Measurements from ENCODE around the gene UBE2C.
"Not testable (repeated sequence)": the region's sequence is repeated elsewhere in the genome, so short reads cannot be mapped to it uniquely, and the experiment has no call there.

The UBE2C gene

GRCh38 chr20:45798935-45799642, 13.4 kb upstream of the UBE2C start:
- peak; percentile 67 for DNase-seq

DNA sequence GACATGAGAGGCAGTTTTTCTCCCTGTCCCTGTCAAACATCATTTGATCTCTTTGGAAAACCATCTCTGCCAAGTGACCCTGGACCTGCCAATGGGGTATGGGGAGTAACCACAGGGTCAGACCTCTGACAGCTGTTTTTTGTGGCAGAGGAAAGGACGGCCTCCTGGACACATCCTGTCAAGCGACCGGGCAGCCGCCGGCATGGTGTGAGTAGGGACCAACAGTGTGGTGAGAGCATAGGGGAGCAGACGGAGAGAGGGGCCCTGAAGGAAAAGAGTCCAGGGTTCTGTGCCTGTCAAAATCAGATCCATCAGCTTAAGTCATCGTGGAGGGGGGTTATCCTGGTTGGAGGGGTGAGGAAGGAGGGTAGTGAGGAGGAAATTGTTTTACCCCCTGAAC, 10.6 kb upstream of the UBE2C start:
- no peak for DNase-seq

- DNase-seq, result no peak
Observed at GRCh38 chr20:45810191-45810970, 2.1 kb upstream of the UBE2C start.

- no peak for DNase-seq
Observed at GRCh38 chr20:45813006-45813340, 529 bp downstream of the UBE2C start.

- no peak for DNase-seq
Observed at GRCh38 chr20:45813489-45813888, 1.0 kb downstream of the UBE2C start.

GRCh38 chr20:45814314-45814713, 1.9 kb downstream of the UBE2C start:
- no peak for DNase-seq

DNA sequence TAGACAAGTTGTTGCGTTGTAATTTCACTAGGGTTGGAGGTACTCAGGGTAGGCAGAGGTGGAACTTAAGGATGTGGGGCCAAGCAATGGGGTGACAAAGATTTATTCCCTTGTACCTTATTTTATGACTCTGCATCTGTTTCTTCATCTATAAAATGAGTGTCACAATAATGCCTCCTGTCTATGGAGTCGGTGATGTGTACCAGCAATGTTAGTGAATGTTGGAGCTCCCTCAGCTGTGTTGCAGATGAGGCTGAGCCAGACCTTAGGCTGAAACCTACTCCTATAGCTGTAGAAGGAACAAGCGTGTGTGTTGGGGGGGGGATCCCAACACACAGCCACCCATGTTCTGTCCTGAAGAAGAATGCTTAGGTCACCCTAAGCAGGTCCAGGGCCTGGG, 4.5 kb downstream of the UBE2C start:
- no peak for DNase-seq

DNA sequence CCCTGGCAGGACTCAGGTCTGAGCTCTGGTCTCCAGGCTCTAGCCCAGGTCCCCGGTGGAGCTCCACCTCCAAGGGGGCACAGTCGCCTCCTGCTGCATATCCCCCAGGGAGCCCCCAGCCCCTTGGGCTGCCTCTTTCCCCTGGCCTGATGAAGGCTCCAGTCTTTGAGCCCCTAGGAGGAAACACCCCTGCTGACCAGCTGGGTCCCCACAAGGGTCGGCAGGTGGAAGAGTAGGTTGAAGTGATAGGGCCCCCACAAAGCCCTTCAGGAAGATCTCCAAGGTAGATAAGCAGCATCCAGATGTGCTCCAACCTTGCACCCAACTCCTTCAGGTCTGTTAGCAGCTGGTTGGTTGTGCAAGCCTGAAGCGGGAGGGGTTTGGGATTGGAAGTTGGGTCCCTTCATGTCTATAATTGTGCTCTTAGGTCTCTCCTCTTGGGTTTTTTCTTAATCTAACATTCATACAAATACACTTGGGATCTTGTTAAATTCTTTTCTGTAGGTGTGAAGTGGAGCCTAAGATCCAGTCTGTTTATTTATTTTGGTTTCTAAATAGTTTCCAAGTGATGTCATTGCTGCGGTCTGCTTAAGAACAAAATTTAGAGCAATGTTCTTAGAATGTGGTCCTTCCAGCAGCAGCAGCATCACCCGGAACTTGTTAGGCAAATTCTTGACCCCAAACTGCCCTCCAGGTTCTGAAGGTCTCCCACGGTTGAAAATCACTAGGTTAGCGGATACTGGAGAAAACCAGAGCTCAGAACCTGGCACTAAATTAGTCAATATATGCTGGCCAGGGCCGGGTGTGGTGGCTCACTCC, 5.1 kb downstream of the UBE2C start:
- no peak for DNase-seq

GRCh38 chr20:45818239-45818638, 5.8 kb downstream of the UBE2C start:
- no peak for DNase-seq

GRCh38 chr20:45819466-45819865, 7.0 kb downstream of the UBE2C start:
- DNase-seq, result no peak

DNA sequence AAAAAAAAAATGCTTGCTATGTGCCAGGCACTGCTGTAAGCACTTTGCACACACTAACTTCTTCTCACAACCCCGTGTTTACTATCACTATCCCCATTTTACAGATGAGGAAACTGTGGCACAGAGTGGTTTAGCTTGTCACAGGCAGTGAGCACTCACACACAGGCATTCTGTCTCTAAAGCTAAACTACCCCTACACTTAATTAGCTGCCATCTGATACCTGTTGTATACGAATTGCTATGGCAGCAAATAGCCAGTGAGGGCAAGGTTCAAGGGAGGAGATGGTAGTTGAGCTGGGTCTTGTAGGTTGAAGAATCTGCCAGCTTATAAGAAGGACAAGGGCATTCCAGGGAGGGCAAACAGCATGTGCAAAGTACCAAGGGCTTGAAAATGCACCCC, 9.5 kb downstream of the UBE2C start:
- DNase-seq, result no peak

DNA sequence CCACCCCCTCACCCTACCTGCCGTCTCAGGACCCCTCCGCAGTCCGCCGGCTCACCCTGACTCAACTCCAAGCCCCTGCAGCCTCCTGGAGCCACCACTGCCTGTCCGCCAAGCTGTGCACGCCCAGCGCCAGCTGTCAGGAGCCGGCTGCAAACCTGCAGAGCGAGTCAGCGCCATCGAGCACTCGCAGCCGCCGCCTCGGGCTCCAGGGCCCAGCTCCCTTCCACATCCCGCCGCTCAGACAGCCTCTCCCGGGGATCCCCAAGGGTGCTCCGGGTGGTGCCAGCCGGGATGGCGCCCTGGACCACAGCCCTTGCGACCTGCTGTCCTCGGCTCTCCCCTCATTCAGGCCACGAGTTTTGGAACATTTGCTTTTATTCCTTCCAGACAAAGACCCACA, 10.4 kb downstream of the UBE2C start:
- no peak for DNase-seq

DNA sequence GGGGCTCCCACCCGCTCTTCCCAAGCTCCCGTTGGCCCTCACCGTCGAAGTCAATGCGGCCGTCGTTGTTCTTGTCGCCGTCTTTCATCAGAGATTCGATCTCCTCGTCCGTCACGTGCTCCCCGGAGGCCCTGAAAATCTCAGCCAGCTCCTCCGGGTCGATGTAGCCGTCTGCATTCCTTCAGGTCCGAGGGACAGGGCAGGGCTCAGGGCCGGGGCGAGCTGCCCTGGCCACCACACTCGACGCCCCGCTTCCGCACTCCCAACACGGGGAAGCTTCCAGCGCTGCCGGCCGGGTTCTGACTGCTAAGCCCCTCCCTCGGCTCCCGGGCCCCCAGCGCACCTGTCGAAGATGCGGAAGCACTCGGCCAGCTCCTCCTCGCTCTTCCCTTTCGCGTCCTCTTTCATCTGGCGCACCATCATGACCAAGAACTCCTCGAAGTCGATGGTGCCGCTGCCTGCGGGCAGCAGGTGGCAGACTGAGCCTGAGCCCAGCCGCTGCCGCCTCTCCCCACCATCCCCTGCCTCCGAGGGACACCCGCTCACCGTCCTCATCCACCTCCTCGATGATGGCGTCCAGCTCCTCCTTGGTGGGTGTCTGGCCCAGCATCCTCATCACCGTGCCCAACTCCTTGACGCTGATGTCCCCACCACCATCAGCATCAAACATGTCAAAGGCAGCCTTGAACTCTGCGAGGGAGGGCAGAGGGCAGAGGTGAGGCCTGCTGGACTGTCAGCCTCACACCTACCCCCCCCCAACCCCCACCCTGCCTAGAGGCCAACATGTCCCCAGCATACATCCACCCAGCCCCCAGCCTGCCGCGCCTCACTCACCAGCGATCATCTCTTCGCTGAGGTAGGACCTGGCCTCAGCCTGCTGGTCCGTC, 11.7 kb downstream of the UBE2C start:
- DNase-seq, result peak; percentile 75

DNA sequence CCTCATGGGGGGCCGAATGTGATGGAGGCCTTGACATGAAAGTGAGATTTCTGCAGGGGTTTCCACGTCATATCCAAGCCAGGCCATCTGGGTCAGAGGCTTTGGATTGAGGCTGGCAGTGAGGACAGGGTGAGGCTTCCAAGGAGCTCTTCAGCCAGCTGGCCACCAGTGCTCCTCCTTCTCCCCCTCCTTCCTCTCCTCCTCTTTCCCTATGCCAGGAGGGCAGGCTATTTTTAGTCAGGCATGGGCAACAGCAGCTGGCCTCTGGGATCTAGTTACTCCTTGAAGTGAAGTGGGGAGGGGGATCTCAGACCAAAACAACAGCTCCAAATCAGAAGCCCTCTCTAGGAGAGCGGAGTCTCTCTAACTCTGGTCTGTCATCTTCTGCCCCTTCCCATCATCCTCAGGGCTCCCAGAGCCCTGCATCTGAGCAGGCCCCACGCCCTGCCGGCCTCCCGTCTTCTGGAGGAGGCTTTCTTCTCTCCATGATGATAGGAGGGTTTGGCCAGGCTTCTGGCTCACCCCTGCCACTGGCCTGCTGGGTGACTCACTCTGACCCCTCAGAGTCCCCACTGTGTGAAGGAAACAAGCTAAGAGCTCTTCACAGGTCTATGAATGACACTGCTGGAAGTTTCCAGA, 14.1 kb downstream of the UBE2C start:
- no peak for DNase-seq

DNA sequence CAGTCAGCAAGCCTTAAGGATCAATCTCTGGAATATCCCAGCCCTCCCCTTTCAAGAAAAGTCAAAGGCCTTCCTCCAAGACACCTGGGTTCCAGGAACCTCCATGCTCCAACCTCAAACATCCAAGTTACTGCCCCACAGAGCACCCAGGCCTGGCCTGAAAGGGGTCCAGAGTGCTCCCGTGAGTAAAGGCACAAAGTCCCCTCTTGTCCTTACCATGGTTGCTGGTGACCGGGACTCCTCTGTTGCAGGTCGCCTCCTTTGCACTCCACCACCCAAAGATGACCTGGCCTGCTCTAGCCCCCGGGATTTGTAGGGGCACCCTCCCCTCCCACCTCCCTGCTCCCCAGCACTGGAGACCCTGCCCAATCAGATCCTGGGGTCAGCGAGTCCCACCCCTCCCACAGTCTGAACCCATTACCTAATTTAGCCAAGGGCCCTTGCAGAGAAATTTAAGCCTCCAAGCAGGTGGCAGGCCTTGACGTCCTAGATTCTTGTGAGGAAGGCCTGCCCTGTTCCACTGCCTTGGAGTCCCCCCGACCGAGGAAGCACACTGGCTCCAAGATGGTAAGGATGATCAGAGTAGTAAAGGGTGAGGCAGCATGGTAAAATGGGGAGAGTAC, 14.7 kb downstream of the UBE2C start, which contains the start of gene TNNC2:
TSS of gene TNNC2 (minus strand) at position 283 of the 623 bp plus-strand sequence. CDS start at position 219, 64 bp downstream.
- DNase-seq, result no peak

- DNase-seq, result no peak
Observed at GRCh38 chr20:45827712-45828111, 15.3 kb downstream of the UBE2C start.

- no peak for DNase-seq
Observed at GRCh38 chr20:45828589-45828988, 16.1 kb downstream of the UBE2C start.

DNA sequence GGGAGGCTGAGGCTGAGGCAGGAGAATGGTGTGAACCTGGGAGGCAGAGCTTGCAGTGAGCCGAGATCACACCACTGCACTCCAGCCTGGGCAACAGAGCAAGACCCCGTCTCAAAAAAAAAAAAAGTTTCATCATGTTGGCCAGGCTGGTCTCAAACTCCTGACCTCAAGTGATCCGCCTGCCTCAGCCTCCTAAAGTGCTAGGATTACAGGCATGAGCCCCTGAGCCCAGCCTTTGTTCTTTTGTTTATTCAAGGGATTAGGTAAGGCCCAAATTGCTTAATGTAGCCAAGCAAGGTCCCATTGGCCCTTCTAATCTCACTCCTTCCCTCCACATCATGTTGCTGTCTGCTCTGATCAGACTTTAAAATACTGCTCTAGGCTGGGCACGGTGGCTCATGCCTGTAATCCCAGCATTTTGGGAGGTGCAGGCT, 17.2 kb downstream of the UBE2C start:
- not testable (repeated sequence) for DNase-seq

DNA sequence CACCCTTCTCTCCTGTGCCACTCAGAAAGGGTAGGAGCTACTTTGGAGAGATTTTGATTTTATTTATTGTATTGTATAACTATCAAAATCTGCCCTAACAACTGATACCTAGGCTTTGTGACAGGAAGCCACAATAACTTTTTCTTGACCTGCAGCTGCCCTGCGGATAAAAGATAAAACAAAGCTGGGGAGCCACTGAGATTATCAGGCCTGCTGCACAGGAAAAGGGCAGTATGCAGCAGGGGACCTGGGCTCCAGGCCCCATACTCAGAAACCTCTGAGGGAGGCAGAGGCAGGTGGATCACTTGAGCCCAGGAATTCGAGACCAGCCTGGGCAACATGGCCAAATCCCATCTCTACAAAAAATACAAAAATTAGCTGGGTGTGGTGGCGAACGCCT, 20.2 kb downstream of the UBE2C start:
- DNase-seq, result no peak

DNA sequence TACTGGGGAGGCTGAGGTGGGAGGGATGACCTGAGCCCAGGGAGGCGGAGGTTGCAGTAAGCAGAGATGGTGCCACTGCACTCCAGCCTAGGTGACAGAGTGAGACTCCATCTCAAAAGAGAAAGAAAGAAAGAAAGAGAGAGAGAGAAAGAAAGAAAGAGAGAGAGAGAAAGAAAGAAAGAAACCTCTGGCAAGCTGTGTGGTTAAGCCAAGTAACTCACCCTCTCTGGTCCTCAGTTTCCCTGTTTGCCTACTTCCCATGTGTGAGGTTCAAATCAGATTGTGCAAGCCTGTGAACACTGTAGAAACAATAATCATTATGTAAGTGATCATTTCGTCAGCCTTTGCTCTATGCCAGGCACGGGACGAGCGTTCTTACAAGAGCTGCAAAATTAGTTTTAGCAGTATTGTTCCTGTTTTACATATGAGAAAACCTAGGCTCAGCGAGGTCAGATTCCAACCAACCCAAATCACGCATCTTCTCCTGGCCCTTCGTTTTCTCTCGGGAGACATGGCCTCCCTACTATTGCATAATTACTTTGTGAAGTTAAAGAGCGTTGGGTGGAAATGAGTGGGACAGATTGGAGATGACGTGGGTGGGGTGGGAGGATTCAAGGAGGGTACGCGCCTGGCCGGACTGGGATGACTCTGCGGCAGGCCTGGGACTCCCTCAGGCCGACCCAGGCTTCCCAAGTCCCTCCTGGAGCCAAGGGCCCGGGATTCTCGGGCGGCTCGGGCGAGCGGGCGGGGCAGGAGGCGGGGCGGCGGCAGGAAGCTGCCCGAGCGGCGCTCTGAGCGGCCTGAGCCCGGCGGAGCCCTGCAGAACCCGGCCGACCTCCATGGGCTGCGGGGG, 20.8 kb downstream of the UBE2C start, which contains the start of gene SNX21:
TSS of gene SNX21 (plus strand) at position 770 of the 853 bp plus-strand sequence. CDS start 121 bp downstream, outside the sequence.
- peak; percentile 62 for DNase-seq
